ENCODE measurements around the gene NEAT1. TPM values are rescaled to one million over a fixed set of nuclear protein-coding genes. Genes with fewer than 3 reads are reported as not detected.

Gene NEAT1
- total and polyA plus RNA-seq, 9 of the 15 experiments (the other 6 are each of a cell fraction or from before 2014, with no cell fraction given), result 20.1 to 389 (median 62.8) TPM

DNA sequence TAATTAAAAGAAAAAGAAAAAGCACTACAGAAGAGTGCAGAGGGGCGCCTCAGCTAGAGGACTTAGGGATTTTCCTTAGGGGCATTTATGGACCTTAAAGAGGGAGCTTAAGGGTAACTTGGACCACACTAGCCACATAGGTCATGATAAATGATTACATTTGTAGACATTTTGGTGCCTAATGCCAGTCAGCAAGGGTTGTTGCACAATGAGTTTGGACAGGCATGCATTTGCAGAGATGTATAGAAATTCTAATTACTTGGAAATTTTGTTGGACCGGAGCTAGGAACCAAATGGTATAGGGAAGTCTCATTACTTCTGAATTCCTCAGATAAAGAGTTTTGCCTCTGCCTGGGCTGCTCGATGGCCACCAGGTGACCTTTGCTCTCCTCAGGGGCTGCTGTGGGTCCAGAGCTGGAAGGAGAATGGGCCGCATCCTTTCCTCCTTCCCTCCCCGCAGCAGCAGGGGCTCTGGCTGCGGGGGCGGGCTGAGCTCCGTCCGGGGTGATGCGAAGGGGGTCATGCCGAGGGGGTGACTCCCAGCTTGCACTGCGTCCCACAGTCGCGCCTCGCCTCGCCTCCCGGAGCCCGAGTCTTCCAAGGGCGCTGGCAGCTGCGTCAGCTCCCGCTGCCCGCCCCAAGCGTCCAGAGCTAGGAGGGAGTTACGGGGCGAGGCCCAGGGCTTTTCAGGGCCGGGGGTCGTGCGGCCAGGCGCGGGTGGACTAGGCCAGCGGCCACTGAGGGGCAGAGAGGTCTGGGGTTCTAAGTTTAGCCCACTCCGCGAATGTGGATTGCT, 56.0 kb downstream of the NEAT1 start (continued):
- no peak for TF ChIP-seq CHD7 (IDR thresholded peaks at IDR 0.05; ENCODE audit: low read depth, low read length)
- no peak for TF ChIP-seq HNRNPLL (IDR thresholded peaks at IDR 0.05; ENCODE audit: low read depth, low read length, poor library complexity, severe bottlenecking)
- no peak for TF ChIP-seq IFI16 (CRISPR knock-in tag; IDR thresholded peaks at IDR 0.05)
- TF ChIP-seq GMEB1 (CRISPR knock-in tag; IDR thresholded peaks at IDR 0.05), result no peak
- 0 out of 4 replicates have a peak, but pooled peaks of 1 of the 2 experiments have one; percentile 12 for TF ChIP-seq FOXK2 (conservative IDR thresholded peaks at IDR 0.05 in 1 of 2, IDR thresholded peaks at IDR 0.05 in 1 of 2; ENCODE audit: low read depth in 2 of 2)
- peak; percentile 40; the same call in 1 of the 2 replicates for TF ChIP-seq NFXL1 (CRISPR knock-in tag; IDR thresholded peaks at IDR 0.05)
- no peak for TF ChIP-seq FOXA1 (IDR thresholded peaks at IDR 0.05; ENCODE audit: borderline replicate concordance)
- TF ChIP-seq ZNF324 (CRISPR knock-in tag; IDR thresholded peaks at IDR 0.05), result no peak; the same call in 1 of the 2 replicates
- no peak for TF ChIP-seq SMC3 (conservative IDR thresholded peaks at IDR 0.05; ENCODE audit: insufficient read depth, low read depth, low read length)
- no peak for TF ChIP-seq NCOA2 (IDR thresholded peaks at IDR 0.05; ENCODE audit: partially characterized antibody in 2 of 2)
- no peak for TF ChIP-seq GATA2 (CRISPR knock-in tag; IDR thresholded peaks at IDR 0.05)
- TF ChIP-seq HMG20A (CRISPR knock-in tag; conservative IDR thresholded peaks at IDR 0.05), result no peak

Data from K562 (cell line).